Stimulated activated CD4-positive, alpha-beta T cell treated with anti-CD3 and anti-CD28 coated beads, Interleukin-1b, Interleukin-23, amount 100 ng/mL, for 1 hour (primary cell): ENCODE data around the gene SLC31A2.

Experiments
- DNase-seq, 2 donors: peaks; one replicate each; pipeline ENCODE4 v3.0.0-alpha.2; 2020; ENCODE audit warnings: low read depth in 2 of 2

Gene SLC31A2

GRCh38 chr9:113151696-113152630, 1.2 kb downstream of the SLC31A2 start:
- no peak for DNase-seq

- no peak for DNase-seq
These were observed 1.9 kb downstream of the SLC31A2 start for GRCh38 chr9:113152699-113153098.

GRCh38 chr9:113153599-113153998, 2.8 kb downstream of the SLC31A2 start:
- no peak for DNase-seq

GRCh38 chr9:113154471-113154870, 3.7 kb downstream of the SLC31A2 start:
- no peak for DNase-seq

GRCh38 chr9:113154946-113155345, 4.1 kb downstream of the SLC31A2 start:
- DNase-seq = no peak

- no peak for DNase-seq
These were observed 5.2 kb downstream of the SLC31A2 start for GRCh38 chr9:113155911-113156588.

- DNase-seq = no peak
These were observed 6.1 kb downstream of the SLC31A2 start for GRCh38 chr9:113156880-113157279.

- DNase-seq = no peak
These were observed 7.6 kb downstream of the SLC31A2 start for GRCh38 chr9:113158446-113158845.

- no peak for DNase-seq
These were observed 9.8 kb downstream of the SLC31A2 start for GRCh38 chr9:113160571-113160970.

GRCh38 chr9:113163001-113163400, 12.2 kb downstream of the SLC31A2 start:
- no peak for DNase-seq

GRCh38 chr9:113164536-113165300, 13.9 kb downstream of the SLC31A2 start:
- no peak for DNase-seq

GRCh38 chr9:113166039-113166438, 15.2 kb downstream of the SLC31A2 start:
- no peak for DNase-seq

- DNase-seq = no peak
These were observed 18.0 kb downstream of the SLC31A2 start for GRCh38 chr9:113168809-113169208.

GRCh38 chr9:113173341-113173740, 22.5 kb downstream of the SLC31A2 start:
- no peak for DNase-seq

- no peak for DNase-seq
These were observed 26.0 kb downstream of the SLC31A2 start for GRCh38 chr9:113176803-113177202.

GRCh38 chr9:113177251-113177650, 26.4 kb downstream of the SLC31A2 start:
- no peak for DNase-seq

GRCh38 chr9:113178087-113178486, 27.3 kb downstream of the SLC31A2 start:
- no peak for DNase-seq

GRCh38 chr9:113179839-113180238, 29.0 kb downstream of the SLC31A2 start:
- no peak for DNase-seq

- DNase-seq = no peak
These were observed 30.4 kb downstream of the SLC31A2 start for GRCh38 chr9:113181165-113181564.

- DNase-seq = no peak
These were observed 33.2 kb downstream of the SLC31A2 start for GRCh38 chr9:113183956-113184488.

- DNase-seq = no peak
These were observed 33.7 kb downstream of the SLC31A2 start for GRCh38 chr9:113184539-113184938.

GRCh38 chr9:113185271-113185670, 34.5 kb downstream of the SLC31A2 start:
- no peak for DNase-seq
